CD14-positive monocyte (primary cell): Measurements from ENCODE around the gene ADK. TPM values are rescaled to one million over a fixed set of nuclear protein-coding genes. Genes with fewer than 3 reads are reported as not detected.

Experiments used
- DNase-seq, 3 donors: peaks; one replicate each; pipeline ENCODE4 v3.0.0-alpha.2; 2011 to 2022
- H2AFZ ChIP-seq: 2 replicates; pipeline ENCODE4 v1.6.0; 2012; ENCODE audit warnings: mild to moderate bottlenecking, low read depth, low read length, inconsistent platforms; ENCODE audit not compliant: insufficient read depth, poor library complexity, severe bottlenecking
- H3K27ac ChIP-seq, 2 donors: 1 replicate in 1 of 2; 2 replicates in 1 of 2; pipeline ENCODE4 v1.5.1; 2012 to 2013; ENCODE audit warnings: low read length in 2 of 2, control low read depth in 1 of 2, inconsistent platforms in 1 of 2, low read depth in 1 of 2, mild to moderate bottlenecking in 1 of 2
- H3K27me3 ChIP-seq, 2 donors: one replicate each; pipeline versions ENCODE4 v1.6.0 to v1.6.1; 2011 to 2013; ENCODE audit warnings: low read length in 2 of 2; ENCODE audit not compliant: control insufficient read depth in 2 of 2, insufficient read depth in 2 of 2
- H3K36me3 ChIP-seq, 2 donors: replicated peaks in 1 of 2; 1 replicate in 1 of 2; 2 replicates in 1 of 2; pipeline versions ENCODE4 v1.5.1 to v1.6.1; 2012 to 2013; ENCODE audit warnings: low read length in 2 of 2, control low read depth in 1 of 2, inconsistent platforms in 1 of 2, mild to moderate bottlenecking in 1 of 2; ENCODE audit not compliant: insufficient read depth in 2 of 2, control insufficient read depth in 1 of 2
- H3K4me1 ChIP-seq, 2 donors: 1 replicate in 1 of 2; 2 replicates in 1 of 2; pipeline versions ENCODE4 v1.5.1 to v1.6.1; 2012 to 2013; ENCODE audit warnings: low read length in 2 of 2, control low read depth in 1 of 2, inconsistent platforms in 1 of 2, mild to moderate bottlenecking in 1 of 2, moderate library complexity in 1 of 2; ENCODE audit not compliant: insufficient read depth in 2 of 2, control insufficient read depth in 1 of 2
- H3K4me2 ChIP-seq: replicated peaks from 2 replicates; pipeline ENCODE3; 2012; ENCODE audit warnings: low read length, moderate library complexity, mild to moderate bottlenecking; ENCODE audit not compliant: poor library complexity, severe bottlenecking; ENCODE audit errors: extremely low read depth
- H3K4me3 ChIP-seq, 3 experiments: fragments of 200-600 bp in 1 of 3; sonication (generic) in 1 of 3; replicated peaks in 1 of 3; 1 replicate in 2 of 3; 2 replicates in 1 of 3; pipeline ENCODE4 v1.5.1; 2011 to 2013; ENCODE audit warnings: low read length in 3 of 3, mild to moderate bottlenecking in 3 of 3, control low read depth in 2 of 3, low read depth in 2 of 3, inconsistent platforms in 1 of 3, moderate library complexity in 1 of 3
- H3K79me2 ChIP-seq: 2 replicates; pipeline ENCODE4 v1.6.0; 2012; ENCODE audit warnings: mild to moderate bottlenecking, control low read depth, inconsistent platforms, low read length, moderate library complexity; ENCODE audit not compliant: insufficient read depth
- H3K9ac ChIP-seq: 2 replicates; pipeline ENCODE4 v1.6.0; 2017; ENCODE audit warnings: low read length, mild to moderate bottlenecking; ENCODE audit not compliant: insufficient read depth, poor library complexity, severe bottlenecking
- H3K9me3 ChIP-seq, 2 donors: replicated peaks in 1 of 2; 1 replicate in 1 of 2; 2 replicates in 1 of 2; pipeline versions ENCODE4 v1.5.1 to v1.6.1; 2012 to 2013; ENCODE audit warnings: low read length in 2 of 2, control low read depth in 1 of 2; ENCODE audit not compliant: control insufficient read depth in 1 of 2, insufficient read depth in 1 of 2
- H4K20me1 ChIP-seq: 2 replicates; pipeline ENCODE4 v1.6.0; 2012; ENCODE audit warnings: mild to moderate bottlenecking, low read length, control low read depth, moderate library complexity; ENCODE audit not compliant: insufficient read depth
- H3K27ac Mint-ChIP-seq, 7 donors: one replicate each; pipeline ENCODE4 v1.8.0; 2020; ENCODE audit warnings: mild to moderate bottlenecking in 7 of 7, mixed read lengths in 7 of 7, moderate library complexity in 6 of 7, inconsistent platforms in 2 of 7
- H3K27me3 Mint-ChIP-seq, 3 donors: one replicate each; pipeline ENCODE4 v1.8.0; 2021 to 2022; ENCODE audit warnings: low read depth in 3 of 3, mild to moderate bottlenecking in 3 of 3, mixed read lengths in 3 of 3, moderate library complexity in 3 of 3, inconsistent platforms in 1 of 3
- H3K36me3 Mint-ChIP-seq, 2 donors: one replicate each; pipeline ENCODE4 v1.8.0; 2020; ENCODE audit warnings: mixed read lengths in 2 of 2, inconsistent platforms in 1 of 2, mild to moderate bottlenecking in 1 of 2
- H3K4me1 Mint-ChIP-seq: one replicate; pipeline ENCODE4 v1.8.0; 2020; ENCODE audit warnings: mild to moderate bottlenecking, mixed read lengths
- H3K4me3 Mint-ChIP-seq, 2 donors: one replicate each; pipeline ENCODE4 v1.8.0; 2020; ENCODE audit warnings: mild to moderate bottlenecking in 2 of 2, mixed read lengths in 2 of 2, moderate library complexity in 1 of 2
- H3K9me3 Mint-ChIP-seq, 7 donors: one replicate each; pipeline ENCODE4 v1.8.0; 2020 to 2022; ENCODE audit warnings: mixed read lengths in 7 of 7, mild to moderate bottlenecking in 6 of 7, moderate library complexity in 6 of 7, inconsistent platforms in 2 of 7
- WGBS: methylation state at CpG from one replicate; pipeline ENCODE4 v1.1.5; 2013; ENCODE audit warnings: missing lambda C conversion rate; ENCODE audit not compliant: insufficient coverage; 5-methylcytosine and 5-hydroxymethylcytosine counted together
- intact Hi-C, 2 donors: fragments of 100-400 bp; cut with micrococcal nuclease; formaldehyde crosslinking; loops; one replicate each; pipeline versions ENCODE4 v1.15.0 to v1.15.1; 2023
- polyA plus RNA-seq, 3 donors: library from polyadenylated mRNA; depleted of rRNA in 1 of 3; unstranded in 2 of 3; stranded (reverse) in 1 of 3; fragments of 300-500 nt in 2 of 3; fragments of >200 nt in 1 of 3; fragmentation: Illumina TruSeq in 2 of 3; gene quantifications; 1 replicate in 2 of 3; 2 replicates in 1 of 3; pipeline ENCODE4 v1.2.3, GENCODE V29; 2012 to 2021
- TF ChIP-seq, protein P1 (sequence below): fragments of 200-600 bp; IDR thresholded peaks from one replicate; pipeline ENCODE4 v1.8.0; 2022; ENCODE audit warnings: antibody characterized with exemption, mild to moderate bottlenecking

The ADK gene
- polyA plus RNA-seq, 3 donors, result 6.4 to 38.2 (median 35.7) TPM

GRCh38 chr10:74529205-74529604 lies 378.2 kb downstream of the ADK start:
- WGBS, result no CpG with 5 or more reads among the region's 1 CpG
- Mint-ChIP-seq H3K27me3 (no peaks in the 10 kb centered on the region), H3K4me3 (no peak overlapping the region), H3K36me3 (peaks cover 7 to 20% of the 10 kb centered on the region in 2 donors), H3K9me3 (peaks cover 0 to 2% (median 0%) of the 10 kb centered on the region in 7 donors), H3K27ac (no peak overlapping the region), H3K4me1 (no peaks in the 10 kb centered on the region)
- Histone ChIP-seq H3K27ac (no peak overlapping the region), H3K4me1 (no peaks in the 10 kb centered on the region), H3K79me2 (no peaks in the 10 kb centered on the region), H2AFZ (no peak overlapping the region), H3K27me3 (no peaks in the 10 kb centered on the region), H4K20me1 (no peaks in the 10 kb centered on the region), H3K4me3 (no peak overlapping the region), H3K9me3 (no peaks in the 10 kb centered on the region), H3K4me2 (no peak overlapping the region), H3K36me3 (peaks cover 0 to 6% of the 10 kb centered on the region in 2 donors), H3K9ac (no peak overlapping the region)
- no peak for DNase-seq
- TF ChIP-seq, protein P1, sequence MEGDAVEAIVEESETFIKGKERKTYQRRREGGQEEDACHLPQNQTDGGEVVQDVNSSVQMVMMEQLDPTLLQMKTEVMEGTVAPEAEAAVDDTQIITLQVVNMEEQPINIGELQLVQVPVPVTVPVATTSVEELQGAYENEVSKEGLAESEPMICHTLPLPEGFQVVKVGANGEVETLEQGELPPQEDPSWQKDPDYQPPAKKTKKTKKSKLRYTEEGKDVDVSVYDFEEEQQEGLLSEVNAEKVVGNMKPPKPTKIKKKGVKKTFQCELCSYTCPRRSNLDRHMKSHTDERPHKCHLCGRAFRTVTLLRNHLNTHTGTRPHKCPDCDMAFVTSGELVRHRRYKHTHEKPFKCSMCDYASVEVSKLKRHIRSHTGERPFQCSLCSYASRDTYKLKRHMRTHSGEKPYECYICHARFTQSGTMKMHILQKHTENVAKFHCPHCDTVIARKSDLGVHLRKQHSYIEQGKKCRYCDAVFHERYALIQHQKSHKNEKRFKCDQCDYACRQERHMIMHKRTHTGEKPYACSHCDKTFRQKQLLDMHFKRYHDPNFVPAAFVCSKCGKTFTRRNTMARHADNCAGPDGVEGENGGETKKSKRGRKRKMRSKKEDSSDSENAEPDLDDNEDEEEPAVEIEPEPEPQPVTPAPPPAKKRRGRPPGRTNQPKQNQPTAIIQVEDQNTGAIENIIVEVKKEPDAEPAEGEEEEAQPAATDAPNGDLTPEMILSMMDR, result no peak
- intact Hi-C loops, result no loop called here

DNA sequence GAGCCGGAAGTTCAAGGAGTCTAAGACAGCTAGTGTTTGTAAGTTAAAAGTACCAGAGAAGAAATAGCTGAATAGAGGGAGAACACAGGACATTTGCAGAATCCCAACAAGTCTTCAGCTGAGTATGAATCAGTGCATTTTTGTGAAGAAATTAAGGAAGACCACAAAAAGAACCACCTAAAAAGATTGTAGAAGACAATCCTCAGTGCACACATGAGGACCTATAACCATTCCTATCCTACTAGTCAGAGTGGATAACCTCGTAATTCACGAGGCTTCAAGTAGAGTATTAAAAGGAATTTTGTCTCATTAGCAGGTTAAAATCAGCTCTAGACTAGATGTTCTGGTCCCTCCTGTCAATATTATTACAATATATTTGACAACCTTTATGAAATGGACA lies 380.0 kb downstream of the ADK start:
- Histone ChIP-seq H3K9ac (no peak overlapping the region), H3K9me3 (no peaks in the 10 kb centered on the region), H4K20me1 (no peaks in the 10 kb centered on the region), H3K36me3 (peaks cover 0 to 6% of the 10 kb centered on the region in 2 donors), H2AFZ (no peak overlapping the region), H3K27me3 (no peaks in the 10 kb centered on the region), H3K4me2 (no peak overlapping the region), H3K4me1 (no peaks in the 10 kb centered on the region), H3K27ac (no peak overlapping the region), H3K79me2 (no peaks in the 10 kb centered on the region), H3K4me3 (no peak overlapping the region)
- Mint-ChIP-seq H3K9me3 (peaks cover 0 to 4% (median 0%) of the 10 kb centered on the region in 7 donors), H3K27ac (no peak overlapping the region), H3K4me3 (no peak overlapping the region), H3K4me1 (no peaks in the 10 kb centered on the region), H3K36me3 (peaks cover 6 to 20% of the 10 kb centered on the region in 2 donors), H3K27me3 (no peaks in the 10 kb centered on the region)
- TF ChIP-seq, protein P1, result no peak
- intact Hi-C loops, result no loop called here
- 100% methylated on average over 1 of the region's 3 CpGs for whole genome bisulfite sequencing
- DNase-seq, result no peak
